Activated CD4-positive, alpha-beta T cell treated with anti-CD3 and anti-CD28 coated beads, Interleukin-2, amount 50 U/mL, for 16 hours (primary cell): ENCODE measurements around the gene HS6ST3.
"Not testable (repeated sequence)": the region's sequence is repeated elsewhere in the genome, so short reads cannot be mapped to it uniquely, and the experiment has no call there.

ENCODE experiments used
- DNase-seq: peaks from one replicate; pipeline ENCODE4 v3.0.0-alpha.2; 2020

The HS6ST3 gene

GRCh38 chr13:96089749-96090239 lies at the start of gene HS6ST3:
TSS of gene HS6ST3 (plus strand) at chr13:96090107.
- DNase-seq = no peak

DNA sequence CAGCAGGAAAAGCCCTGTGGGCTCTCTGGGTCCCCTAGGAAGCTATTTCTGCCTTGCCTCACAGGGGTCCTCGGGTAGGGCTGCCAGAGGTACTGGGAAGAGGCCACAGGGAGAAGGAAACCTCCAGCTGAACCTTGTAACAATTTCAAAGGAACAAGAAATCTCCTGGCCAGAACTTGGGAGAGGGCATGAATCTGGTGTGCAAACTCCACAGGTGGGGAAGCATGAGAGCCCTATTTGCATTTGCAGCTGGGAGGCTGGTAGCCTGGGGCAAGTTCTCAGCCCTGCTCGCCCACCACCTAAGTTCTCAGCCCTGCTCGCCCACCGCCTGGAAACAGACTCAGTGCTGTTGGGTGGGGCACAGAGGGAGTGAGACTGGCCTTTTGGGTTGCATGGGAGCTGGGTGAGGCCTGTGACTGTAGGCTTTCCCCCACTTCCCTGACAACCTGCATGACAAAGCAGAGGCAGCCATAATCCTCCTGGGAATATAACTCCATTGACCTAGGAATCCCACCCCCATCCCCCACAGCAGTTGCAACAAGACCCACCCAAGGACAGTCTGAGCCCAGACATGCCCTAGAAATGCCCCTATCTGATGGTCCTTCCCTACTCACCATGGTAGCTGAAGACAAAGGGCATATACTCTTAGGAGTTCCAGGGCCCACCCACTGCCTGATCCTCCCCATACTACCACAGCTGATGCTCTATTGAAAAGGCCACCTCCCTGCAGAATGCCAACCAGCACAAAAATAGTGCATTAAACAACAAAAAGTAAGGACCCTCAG lies 48.4 kb upstream of the HS6ST3 start:
- DNase-seq = no peak

- DNase-seq = no peak
These were observed 45.7 kb upstream of the HS6ST3 start for GRCh38 chr13:96044238-96044637.

GRCh38 chr13:96046449-96047126 lies 43.3 kb upstream of the HS6ST3 start:
- not testable (repeated sequence) for DNase-seq

- not testable (repeated sequence) for DNase-seq
These were observed 39.0 kb upstream of the HS6ST3 start for GRCh38 chr13:96050955-96051354.

DNA sequence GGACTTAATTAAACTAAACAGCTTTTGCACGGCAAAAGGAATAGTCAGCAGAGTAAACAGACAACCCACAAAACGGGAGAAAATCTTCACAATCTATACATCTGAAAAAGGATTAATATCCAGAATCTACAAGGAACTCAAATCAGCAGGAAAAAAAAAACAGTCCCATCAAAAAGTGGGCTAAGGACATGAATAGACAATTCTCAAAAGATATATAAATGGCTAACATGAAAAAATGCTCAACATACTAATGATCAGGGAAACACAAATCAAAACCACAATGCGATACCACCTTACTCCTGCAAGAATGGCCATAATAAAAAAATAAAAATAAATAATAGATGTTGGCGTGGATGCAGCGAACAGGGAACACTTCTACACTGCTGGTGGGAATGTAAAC lies 38.4 kb upstream of the HS6ST3 start:
- DNase-seq = not testable (repeated sequence)

- not testable (repeated sequence) for DNase-seq
These were observed 38.0 kb upstream of the HS6ST3 start for GRCh38 chr13:96051946-96052345.

DNA sequence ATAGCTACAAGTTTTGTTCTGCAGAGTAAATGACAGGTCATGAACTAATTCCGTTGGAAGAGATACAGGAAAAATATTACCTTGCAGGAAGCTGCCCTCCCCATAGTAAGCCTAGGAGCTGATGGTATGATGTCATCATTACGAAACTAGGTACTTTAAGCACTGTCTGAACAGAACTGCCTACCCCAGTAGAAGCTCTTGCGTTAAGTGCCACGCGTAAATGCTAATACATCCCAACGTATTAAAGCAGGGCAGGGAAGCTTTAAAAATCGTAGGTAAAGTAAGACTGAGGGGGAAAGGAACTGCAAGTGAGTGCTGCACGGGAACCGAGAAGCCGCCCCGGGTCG lies 37.3 kb upstream of the HS6ST3 start:
- DNase-seq = no peak

GRCh38 chr13:96053003-96053703 lies 36.8 kb upstream of the HS6ST3 start, which contains the start of gene UGGT2:
TSS of gene UGGT2 (minus strand) at chr13:96053401. CDS start at chr13:96053312, 89 bp downstream.
- peak; percentile 49 for DNase-seq

DNA sequence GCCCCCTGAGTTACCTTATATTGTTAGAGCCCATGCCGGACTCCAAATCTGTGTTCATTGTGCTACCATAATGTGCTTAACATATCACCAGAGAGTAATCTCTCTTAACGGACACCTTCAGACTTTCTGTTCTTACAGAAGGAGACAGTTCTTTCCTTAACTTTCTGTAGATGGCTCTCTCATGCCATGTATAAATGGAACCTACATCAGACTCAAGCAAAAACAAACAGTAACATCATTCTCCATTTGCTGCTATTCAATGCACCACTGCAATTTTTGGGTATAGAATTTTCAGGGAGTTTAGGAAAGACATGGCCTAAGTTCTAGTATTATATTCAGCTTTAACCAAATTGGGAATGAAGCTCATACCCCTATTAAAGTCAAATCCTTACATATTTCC lies 24.1 kb upstream of the HS6ST3 start:
- DNase-seq = no peak

DNA sequence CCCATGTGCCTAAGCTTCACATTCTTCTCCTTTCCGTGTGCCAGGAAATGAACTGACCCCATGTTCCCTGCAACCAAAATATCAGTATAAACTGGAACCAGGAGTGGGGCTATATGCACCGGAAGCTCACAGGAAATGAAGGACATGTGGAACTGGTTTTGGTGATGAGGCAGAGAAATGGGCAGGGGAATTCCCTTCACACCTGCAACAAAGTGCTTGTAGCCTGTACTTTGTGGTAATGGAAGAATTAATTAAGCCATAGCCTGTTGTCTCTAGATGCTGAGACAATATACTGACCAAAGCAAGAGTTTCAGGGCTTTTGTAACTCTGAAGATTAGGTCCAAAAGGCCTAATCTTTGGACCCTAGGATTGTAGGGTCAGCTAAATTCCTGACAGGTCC lies 21.2 kb upstream of the HS6ST3 start:
- DNase-seq = no peak

DNA sequence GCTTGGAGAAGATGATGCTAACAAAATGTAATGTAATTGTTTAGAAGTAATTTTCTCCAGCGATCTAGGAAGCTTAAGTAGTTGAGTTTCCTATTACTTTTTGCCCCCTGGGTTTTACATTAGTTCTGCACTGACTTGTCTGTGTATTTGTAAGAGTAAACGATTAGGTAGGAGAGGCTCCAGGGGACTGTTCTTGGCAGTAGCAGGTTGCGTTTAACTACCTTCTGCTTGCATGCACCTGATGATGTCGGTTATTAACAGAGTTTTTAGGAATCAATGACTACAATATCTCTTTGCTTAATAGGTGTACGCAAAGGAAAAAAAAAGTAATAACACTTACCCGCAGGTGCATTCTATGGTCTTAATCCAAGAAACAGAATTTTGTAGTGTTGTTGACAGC lies 18.4 kb upstream of the HS6ST3 start:
- DNase-seq = no peak

DNA sequence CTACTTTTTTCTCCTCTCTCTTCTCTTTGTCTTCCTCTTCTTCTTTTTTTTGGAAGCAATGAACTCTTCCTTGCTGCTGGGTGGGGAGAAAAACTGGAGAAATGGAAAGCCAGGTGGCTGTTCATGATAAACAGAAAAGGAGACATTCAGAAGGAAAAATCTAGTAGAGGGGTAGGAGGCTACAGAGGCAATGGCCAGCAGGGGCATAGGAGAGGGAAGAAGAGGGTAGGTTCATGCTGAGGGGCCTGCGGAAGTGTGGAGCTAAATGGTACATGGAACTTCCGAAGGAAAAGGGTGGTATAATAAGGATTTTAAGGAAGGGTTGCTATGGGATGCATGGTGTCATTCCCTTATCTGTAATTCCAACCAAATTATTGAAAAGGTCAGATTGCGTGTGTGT lies 17.5 kb upstream of the HS6ST3 start:
- DNase-seq = no peak

- no peak for DNase-seq
These were observed 13.9 kb upstream of the HS6ST3 start for GRCh38 chr13:96075953-96076543.

DNA sequence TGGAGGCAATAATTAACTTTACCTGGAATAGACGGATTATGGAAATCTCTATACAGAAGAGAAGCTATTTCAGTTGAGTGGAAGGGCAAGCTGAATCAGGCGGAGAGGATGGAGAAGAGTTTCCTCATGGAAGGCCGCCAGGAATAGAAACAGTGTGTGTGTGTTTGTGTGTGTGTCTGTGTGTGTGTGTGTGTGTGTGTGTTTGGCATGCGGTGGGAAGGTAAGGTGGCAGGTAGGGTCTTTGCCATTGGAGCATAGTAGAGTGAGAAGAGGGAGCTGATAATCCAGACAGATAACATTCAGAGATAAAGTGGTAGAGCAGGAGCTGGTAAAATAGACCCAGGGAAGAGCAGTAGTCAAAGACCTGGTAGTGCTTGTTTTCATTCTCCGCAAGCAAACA lies 9.2 kb upstream of the HS6ST3 start:
- no peak for DNase-seq

DNA sequence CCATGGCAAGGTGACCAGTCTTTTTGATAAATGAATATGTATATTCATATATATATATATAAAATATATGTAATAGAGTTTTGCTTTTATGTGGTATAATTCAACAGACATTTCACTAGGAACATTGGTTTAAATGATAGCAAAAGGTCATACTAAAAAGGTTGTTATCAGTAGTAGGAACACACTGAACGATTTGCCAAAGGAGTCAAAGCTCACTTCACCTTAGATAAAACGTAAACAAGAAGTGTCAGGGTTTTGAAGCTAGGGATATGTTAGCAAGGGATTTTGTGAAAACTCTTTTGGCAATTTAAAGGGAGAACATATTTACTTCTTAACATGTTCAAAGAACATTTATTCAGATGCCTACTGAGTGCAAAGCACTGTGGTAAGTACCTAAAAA lies 8.0 kb upstream of the HS6ST3 start:
- no peak for DNase-seq

GRCh38 chr13:96082640-96083039 lies 7.3 kb upstream of the HS6ST3 start:
- DNase-seq = no peak

DNA sequence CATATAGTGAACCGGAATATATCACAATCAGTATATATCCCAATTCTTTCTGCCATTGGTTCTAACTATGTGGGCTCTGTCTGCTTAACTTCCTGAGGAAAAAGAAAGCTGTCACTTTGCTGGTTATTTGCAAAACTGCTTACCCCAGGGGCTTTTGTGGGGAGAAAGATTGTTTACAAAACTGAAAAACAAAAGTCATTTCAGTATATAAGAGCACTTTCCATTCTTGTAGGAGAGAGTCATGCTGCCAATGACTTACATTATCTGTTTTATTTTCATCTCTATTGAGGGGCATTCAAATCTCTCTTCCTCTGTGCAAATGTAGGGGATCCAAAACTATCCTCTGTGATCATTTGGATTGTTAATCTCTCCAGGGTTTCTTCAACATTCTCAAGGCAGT lies 3.2 kb upstream of the HS6ST3 start:
- DNase-seq = no peak

DNA sequence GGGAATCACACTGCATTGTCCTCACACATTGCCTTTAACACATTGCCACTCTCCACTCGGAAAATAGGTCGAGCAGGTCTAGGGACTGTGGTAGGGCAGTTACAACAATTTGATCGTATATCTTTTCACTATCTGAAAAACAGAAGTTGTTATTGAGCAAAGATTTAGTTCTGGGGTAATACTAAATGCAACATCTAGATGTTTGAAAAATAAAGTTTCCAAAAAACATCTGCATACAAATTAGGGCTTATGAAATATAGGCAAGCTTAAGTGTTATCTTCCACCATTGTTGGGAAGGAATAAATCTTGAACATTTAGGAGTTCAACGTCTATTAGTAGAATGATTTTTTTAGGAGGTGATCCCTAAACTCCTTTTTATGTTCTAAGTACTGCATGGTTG lies 768 bp upstream of the HS6ST3 start:
- no peak for DNase-seq

GRCh38 chr13:96090240-96091101 lies 564 bp downstream of the HS6ST3 start:
- DNase-seq = no peak

GRCh38 chr13:96091164-96092117 lies 1.5 kb downstream of the HS6ST3 start:
- DNase-seq = no peak
